ENCODE data around the gene MYCBP2. TPM values are rescaled to one million over a fixed set of nuclear protein-coding genes. Genes with fewer than 3 reads are reported as not detected.
A peak's percentile ranks its signal among the peaks of the same experiment; 100 is the strongest.

The MYCBP2 gene, protein sequence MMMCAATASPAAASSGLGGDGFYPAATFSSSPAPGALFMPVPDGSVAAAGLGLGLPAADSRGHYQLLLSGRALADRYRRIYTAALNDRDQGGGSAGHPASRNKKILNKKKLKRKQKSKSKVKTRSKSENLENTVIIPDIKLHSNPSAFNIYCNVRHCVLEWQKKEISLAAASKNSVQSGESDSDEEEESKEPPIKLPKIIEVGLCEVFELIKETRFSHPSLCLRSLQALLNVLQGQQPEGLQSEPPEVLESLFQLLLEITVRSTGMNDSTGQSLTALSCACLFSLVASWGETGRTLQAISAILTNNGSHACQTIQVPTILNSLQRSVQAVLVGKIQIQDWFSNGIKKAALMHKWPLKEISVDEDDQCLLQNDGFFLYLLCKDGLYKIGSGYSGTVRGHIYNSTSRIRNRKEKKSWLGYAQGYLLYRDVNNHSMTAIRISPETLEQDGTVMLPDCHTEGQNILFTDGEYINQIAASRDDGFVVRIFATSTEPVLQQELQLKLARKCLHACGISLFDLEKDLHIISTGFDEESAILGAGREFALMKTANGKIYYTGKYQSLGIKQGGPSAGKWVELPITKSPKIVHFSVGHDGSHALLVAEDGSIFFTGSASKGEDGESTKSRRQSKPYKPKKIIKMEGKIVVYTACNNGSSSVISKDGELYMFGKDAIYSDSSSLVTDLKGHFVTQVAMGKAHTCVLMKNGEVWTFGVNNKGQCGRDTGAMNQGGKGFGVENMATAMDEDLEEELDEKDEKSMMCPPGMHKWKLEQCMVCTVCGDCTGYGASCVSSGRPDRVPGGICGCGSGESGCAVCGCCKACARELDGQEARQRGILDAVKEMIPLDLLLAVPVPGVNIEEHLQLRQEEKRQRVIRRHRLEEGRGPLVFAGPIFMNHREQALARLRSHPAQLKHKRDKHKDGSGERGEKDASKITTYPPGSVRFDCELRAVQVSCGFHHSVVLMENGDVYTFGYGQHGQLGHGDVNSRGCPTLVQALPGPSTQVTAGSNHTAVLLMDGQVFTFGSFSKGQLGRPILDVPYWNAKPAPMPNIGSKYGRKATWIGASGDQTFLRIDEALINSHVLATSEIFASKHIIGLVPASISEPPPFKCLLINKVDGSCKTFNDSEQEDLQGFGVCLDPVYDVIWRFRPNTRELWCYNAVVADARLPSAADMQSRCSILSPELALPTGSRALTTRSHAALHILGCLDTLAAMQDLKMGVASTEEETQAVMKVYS (N-terminal part only)
- total RNA-seq (100 to 1,000 TPM in 5 of 7 donors, 10 to 100 TPM in 2; 83.0 to 145 (median 102) TPM), polyA plus RNA-seq (10 to 100 TPM; 45.6 to 61.3 TPM)
- long read RNA-seq, donor 1, partial matches to known transcripts = 25 of 32 reads
- long read RNA-seq, donor 1, other reads (novel, unspliced or antisense) = 6 of 32 reads
- long read RNA-seq, donor 2, partial matches to known transcripts = 7 of 8 reads
- long read RNA-seq, donor 2, other reads (novel, unspliced or antisense) = 0 of 8 reads
- long read RNA-seq, donor 3, partial matches to known transcripts = 6 of 9 reads
- long read RNA-seq, donor 3, other reads (novel, unspliced or antisense) = 3 of 9 reads

GRCh38 chr13:77326905-77327604, at the start of gene MYCBP2:
Gene MYCBP2, minus strand, starts transcription at chr13:77327094. Its CDS starts 319 bp downstream, at chr13:77326775.
- intact Hi-C loops (cut with DNase I) = loop anchor here in 1 of 4 donors (10.0 kb wide), 1 partner anchor 302 kb away; the partner anchor contains the start of gene FBXL3
- TF ChIP-seq POLR2A (IDR thresholded peaks at IDR 0.05) (peak; percentile 92), EP300 (IDR thresholded peaks at IDR 0.05) (no peak)
- DNase-seq = peak; percentile 97 to 98 (median 97)
- Histone ChIP-seq H3K27ac (peak within 1 kb of the TSS; percentile 71 to 73), H3K9me3 (no peaks in the 10 kb centered on the region), H3K36me3 (no peaks in the 10 kb centered on the region), H3K4me1 (ENCODE audit: insufficient read depth) (peaks cover 10% of the 10 kb centered on the region), H3K27me3 (no peaks in the 10 kb centered on the region), H3K4me3 (peak within 1 kb of the TSS; percentile 97)
- 0 to 1% (median 1%) methylated on average over 33 to 35 of the region's 35 CpGs for WGBS, 3 donors

DNA sequence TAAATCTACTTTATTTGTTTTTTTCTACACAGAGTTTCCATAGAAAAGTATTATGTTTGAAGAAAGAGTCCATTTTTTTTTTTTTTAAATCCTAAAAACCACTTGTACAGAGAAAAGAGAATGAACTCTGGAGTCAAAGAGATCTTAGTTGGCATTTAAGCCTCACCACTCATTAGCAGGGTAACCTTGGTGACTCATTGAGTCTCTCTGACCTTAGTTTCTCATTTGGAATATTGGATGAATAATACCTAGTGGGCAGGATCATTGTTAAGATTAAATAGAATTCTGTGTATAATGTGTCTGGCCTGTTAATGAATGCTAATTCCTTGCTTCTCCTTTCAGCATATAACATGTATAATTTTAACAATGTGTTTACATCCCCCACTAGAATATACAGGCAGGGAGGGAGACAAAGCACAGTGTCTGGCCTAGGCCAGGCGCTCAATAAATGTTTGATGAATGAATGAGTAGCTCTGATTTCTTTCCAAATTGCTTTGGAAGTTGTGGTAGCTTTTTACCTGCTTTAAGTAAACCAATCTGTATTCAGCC, 48.7 kb upstream of the MYCBP2 start:
- WGBS, 3 donors = 98 to 100% (median 100%) methylated on average over 1 of the region's 1 CpG
- no peak for DNase-seq
- intact Hi-C loops (cut with DNase I) = no loop called here
- Histone ChIP-seq H3K4me1 (ENCODE audit: insufficient read depth) (no peaks in the 10 kb centered on the region), H3K36me3 (no peaks in the 10 kb centered on the region), H3K4me3 (no peak overlapping the region), H3K9me3 (no peaks in the 10 kb centered on the region), H3K27ac (no peak overlapping the region), H3K27me3 (no peaks in the 10 kb centered on the region)
- TF ChIP-seq POLR2A (IDR thresholded peaks at IDR 0.05) = no peak
- TF ChIP-seq CTCF (IDR thresholded peaks at IDR 0.05) = no peak
- TF ChIP-seq EP300 (IDR thresholded peaks at IDR 0.05) = no peak

DNA sequence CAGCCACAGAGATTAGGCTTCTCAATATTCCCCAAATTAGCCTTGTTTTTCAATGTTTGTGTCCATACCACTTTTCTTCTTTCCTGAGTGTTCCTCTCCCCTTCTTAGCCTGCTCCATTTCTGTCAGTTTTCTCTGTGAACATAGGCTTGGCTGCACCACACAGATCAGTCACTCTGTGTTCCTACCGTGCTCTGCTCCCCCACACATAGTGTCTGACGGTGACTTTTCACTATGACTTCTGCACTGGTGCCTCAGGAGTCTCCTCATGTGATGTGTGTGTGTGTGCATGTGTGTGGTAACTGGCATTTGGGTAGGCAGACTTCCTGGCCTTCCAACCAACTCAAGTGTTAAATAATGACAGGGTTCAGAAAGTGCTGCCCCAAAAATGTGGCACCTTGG, 47.9 kb upstream of the MYCBP2 start:
- WGBS, 3 donors = 56 to 65% (median 62%) methylated on average over 2 of the region's 2 CpGs
- Histone ChIP-seq H3K27ac (no peak overlapping the region), H3K36me3 (no peaks in the 10 kb centered on the region), H3K4me3 (no peak overlapping the region), H3K9me3 (no peaks in the 10 kb centered on the region), H3K4me1 (ENCODE audit: insufficient read depth) (no peaks in the 10 kb centered on the region), H3K27me3 (no peaks in the 10 kb centered on the region)
- intact Hi-C loops (cut with DNase I) = no loop called here
- no peak for DNase-seq
- TF ChIP-seq EP300 (IDR thresholded peaks at IDR 0.05) = no peak
- TF ChIP-seq POLR2A (IDR thresholded peaks at IDR 0.05) = no peak
- TF ChIP-seq CTCF (IDR thresholded peaks at IDR 0.05) = no peak

DNA sequence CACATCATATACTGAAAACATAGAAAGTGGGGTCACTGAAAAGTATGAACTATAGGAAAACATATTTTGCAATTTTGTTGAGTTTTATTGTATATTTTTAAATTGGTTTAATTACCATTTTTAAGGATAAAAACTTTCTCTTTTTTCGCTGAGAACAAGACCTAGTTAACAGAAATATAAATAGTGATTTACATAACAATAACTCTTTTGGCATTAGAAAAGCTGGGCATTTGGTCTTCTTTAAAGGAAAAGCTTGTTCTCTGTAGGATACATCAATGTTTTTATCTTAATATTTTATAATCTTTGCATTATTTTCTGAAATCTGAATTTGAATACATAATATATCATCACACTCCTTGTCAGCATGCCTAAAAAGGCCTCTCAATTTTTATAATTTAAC, 47.4 kb upstream of the MYCBP2 start:
- H3K9me3 ChIP-seq = no peaks in the 10 kb centered on the region
- H3K36me3 ChIP-seq = no peaks in the 10 kb centered on the region
- H3K27me3 ChIP-seq = no peaks in the 10 kb centered on the region
- no peak for DNase-seq
- no peak overlapping the region for H3K27ac ChIP-seq
- intact Hi-C loops (cut with DNase I) = no loop called here
- H3K4me1 ChIP-seq (ENCODE audit: insufficient read depth) = no peaks in the 10 kb centered on the region
- H3K4me3 ChIP-seq = no peak overlapping the region
- TF ChIP-seq CTCF (IDR thresholded peaks at IDR 0.05) (no peak), EP300 (IDR thresholded peaks at IDR 0.05) (no peak), POLR2A (IDR thresholded peaks at IDR 0.05) (no peak)
- 58 to 64% (median 58%) methylated on average over 1 of the region's 1 CpG for WGBS, 3 donors
